ENCODE data around the gene RAB7B.

GRCh38 chr1:205971082-205971481 is 32.1 kb downstream of the RAB7B start:
- TF ChIP-seq GATA3 (IDR thresholded peaks at IDR 0.05; ENCODE audit: low read depth, low read length) (no peak), GATA2 (IDR thresholded peaks at IDR 0.05; ENCODE audit: low read depth, low read length) (no peak)

Measured in SH-SY5Y (cell line).